GM12873 (cell line): ENCODE measurements around the gene NSUN6.

Experiments used
- CTCF ChIP-seq: IDR thresholded peaks from 2 replicates; pipeline ENCODE4 v1.5.1; 2012; ENCODE audit warnings: low read depth, mild to moderate bottlenecking, moderate library complexity, low read length, control low read depth; ENCODE audit not compliant: insufficient read depth; ENCODE audit errors: missing control alignments

Gene NSUN6

GRCh38 chr10:18635995-18636394 is 15.4 kb downstream of the NSUN6 start:
- no peak for TF ChIP-seq CTCF

- TF ChIP-seq CTCF, result no peak
These were observed 25.5 kb downstream of the NSUN6 start for GRCh38 chr10:18625886-18626285.

GRCh38 chr10:18620856-18621255 is 30.5 kb downstream of the NSUN6 start:
- TF ChIP-seq CTCF, result no peak

- no peak for TF ChIP-seq CTCF
These were observed 32.4 kb downstream of the NSUN6 start for GRCh38 chr10:18619016-18619415.

- no peak for TF ChIP-seq CTCF
These were observed 35.0 kb downstream of the NSUN6 start for GRCh38 chr10:18616337-18616736.

- TF ChIP-seq CTCF, result no peak
These were observed 35.8 kb downstream of the NSUN6 start for GRCh38 chr10:18615618-18616017.

GRCh38 chr10:18611168-18611567 is 40.2 kb downstream of the NSUN6 start:
- TF ChIP-seq CTCF, result no peak
